ENCODE data around the gene CAND2. TPM values are rescaled to one million over a fixed set of nuclear protein-coding genes. Genes with fewer than 3 reads are reported as not detected.

Gene CAND2
- total and polyA plus RNA-seq, 9 donors = 3.5 to 25.1 (median 16.6) TPM

GRCh38 chr3:12815078-12815477 is 18.6 kb downstream of the CAND2 start:
- DNase-seq = no peak
- Histone ChIP-seq H3K4me1 (ENCODE audit: insufficient read depth) (no peaks in the 10 kb centered on the region), H3K9me3 (no peaks in the 10 kb centered on the region), H3K27me3 (no peaks in the 10 kb centered on the region), H3K27ac (no peak overlapping the region), H3K4me3 (no peak overlapping the region), H3K36me3 (no peaks in the 10 kb centered on the region)
- 91 to 94% (median 91%) methylated on average over 24 of the region's 24 CpGs for WGBS, 3 donors
- intact Hi-C loops (cut with DNase I) = no loop called here
- TF ChIP-seq EP300 (IDR thresholded peaks at IDR 0.05) (no peak), CTCF (IDR thresholded peaks at IDR 0.05) (no peak), POLR2A (IDR thresholded peaks at IDR 0.05) (no peak)

- no peak overlapping the region for H3K27ac ChIP-seq
- H3K9me3 ChIP-seq = no peaks in the 10 kb centered on the region
- no peak overlapping the region for H3K4me3 ChIP-seq
- intact Hi-C loops (cut with DNase I) = no loop called here
- no peaks in the 10 kb centered on the region for H3K36me3 ChIP-seq
- no peaks in the 10 kb centered on the region for H3K27me3 ChIP-seq
- TF ChIP-seq CTCF (IDR thresholded peaks at IDR 0.05) = no peak
- TF ChIP-seq EP300 (IDR thresholded peaks at IDR 0.05) = no peak
- TF ChIP-seq POLR2A (IDR thresholded peaks at IDR 0.05) = no peak
- 75 to 80% (median 79%) methylated on average over 9 of the region's 9 CpGs for WGBS, 3 donors
- no peak for DNase-seq
- H3K4me1 ChIP-seq (ENCODE audit: insufficient read depth) = no peaks in the 10 kb centered on the region
These were observed 19.2 kb downstream of the CAND2 start for GRCh38 chr3:12815719-12816118.

- intact Hi-C loops (cut with DNase I) = no loop called here
- no peaks in the 10 kb centered on the region for H3K9me3 ChIP-seq
- H3K4me1 ChIP-seq (ENCODE audit: insufficient read depth) = no peaks in the 10 kb centered on the region
- H3K4me3 ChIP-seq = no peak overlapping the region
- no peak for DNase-seq
- TF ChIP-seq CTCF (IDR thresholded peaks at IDR 0.05) (no peak), POLR2A (IDR thresholded peaks at IDR 0.05) (no peak), EP300 (IDR thresholded peaks at IDR 0.05) (no peak)
- H3K27me3 ChIP-seq = no peaks in the 10 kb centered on the region
- H3K27ac ChIP-seq = no peak overlapping the region
- 88 to 92% (median 90%) methylated on average over 32 to 34 of the region's 34 CpGs for WGBS, 3 donors
- H3K36me3 ChIP-seq = no peaks in the 10 kb centered on the region
These were observed 20.3 kb downstream of the CAND2 start for GRCh38 chr3:12816521-12817342.

GRCh38 chr3:12817343-12817710 is 20.8 kb downstream of the CAND2 start:
- 63 to 80% (median 72%) methylated on average over 11 to 16 of the region's 16 CpGs for WGBS, 3 donors
- TF ChIP-seq POLR2A (IDR thresholded peaks at IDR 0.05) (no peak), EP300 (IDR thresholded peaks at IDR 0.05) (no peak), CTCF (IDR thresholded peaks at IDR 0.05) (no peak)

More at GRCh38 chr3:12817343-12817710, 20.8 kb downstream of the CAND2 start:
- Histone ChIP-seq H3K36me3 (no peaks in the 10 kb centered on the region), H3K27me3 (no peaks in the 10 kb centered on the region), H3K4me3 (no peak overlapping the region), H3K9me3 (no peaks in the 10 kb centered on the region), H3K27ac (no peak overlapping the region), H3K4me1 (ENCODE audit: insufficient read depth) (no peaks in the 10 kb centered on the region)
- DNase-seq = no peak
- intact Hi-C loops (cut with DNase I) = no loop called here
